Testis (tissue), 3 donors: ENCODE results near the gene PHF24. TPM values are rescaled to one million over a fixed set of nuclear protein-coding genes. Genes with fewer than 3 reads are reported as not detected.

Source experiments
- DNase-seq: peaks from one replicate; pipeline ENCODE4 v3.0.0-alpha.2; 2019
- H3K27ac ChIP-seq, 2 donors: fragments of 200-600 bp; sonication (generic); one replicate each; pipeline ENCODE4 v1.5.1; 2019
- H3K27me3 ChIP-seq: fragments of 200-600 bp; sonication (generic); one replicate; pipeline ENCODE4 v1.5.1; 2019
- H3K36me3 ChIP-seq: fragments of 200-600 bp; sonication (generic); one replicate; pipeline ENCODE4 v1.5.1; 2017; ENCODE audit warnings: low read depth; ENCODE audit errors: missing control alignments
- H3K4me1 ChIP-seq: fragments of 200-600 bp; sonication (generic); one replicate; pipeline ENCODE4 v1.5.1; 2019
- H3K4me3 ChIP-seq, 2 donors: fragments of 200-600 bp; sonication (generic); one replicate each; pipeline ENCODE4 v1.5.1; 2017 to 2019
- H3K9me3 ChIP-seq: fragments of 200-600 bp; sonication (generic); one replicate; pipeline ENCODE4 v1.5.1; 2017
- POLR2A ChIP-seq: fragments of 450-650 bp; IDR thresholded peaks from one replicate; pipeline ENCODE4 v1.6.1; 2017; ENCODE audit warnings: antibody characterized with exemption, mild to moderate bottlenecking, moderate library complexity
- WGBS, 2 donors: methylation state at CpG; one replicate each; pipeline ENCODE4 v1.1.5; 2018; 5-methylcytosine and 5-hydroxymethylcytosine counted together
- intact Hi-C: fragments of 100-400 bp; cut with DNase I; formaldehyde crosslinking; loops from one replicate; pipeline ENCODE4 v1.15.1; 2023; ENCODE audit warnings: low total_unique reads
- polyA plus RNA-seq: library from polyadenylated mRNA; stranded (reverse); fragments of 350-450 nt; fragmentation: Illumina TruSeq; extraction: RNeasy Lipid Tissue Mini Kit (QIAGEN cat#74804); gene quantifications from one replicate; pipeline ENCODE4 v1.2.3, GENCODE V29; 2014; ENCODE audit warnings: low read depth, low replicate concordance; ENCODE audit not compliant: insufficient read depth
- total RNA-seq, 2 donors: library from RNA; depleted of rRNA; stranded (reverse); fragments of >200 nt; gene quantifications; one replicate each; pipeline ENCODE4 v1.2.3, GENCODE V29; 2016
- TF ChIP-seq, protein P1 (sequence below), 3 experiments: fragments of 450-650 bp in 2 of 3; fragments of 200-600 bp in 1 of 3; sonication (generic) in 1 of 3; IDR thresholded peaks; one replicate each; pipeline ENCODE4 v1.5.1; 2016 to 2019; ENCODE audit warnings: antibody characterized with exemption in 3 of 3, mild to moderate bottlenecking in 2 of 3, moderate library complexity in 1 of 3

The PHF24 gene
- total and polyA plus RNA-seq, 3 donors from 2014 or later = 44.8 to 132 (median 93.3) TPM

DNA sequence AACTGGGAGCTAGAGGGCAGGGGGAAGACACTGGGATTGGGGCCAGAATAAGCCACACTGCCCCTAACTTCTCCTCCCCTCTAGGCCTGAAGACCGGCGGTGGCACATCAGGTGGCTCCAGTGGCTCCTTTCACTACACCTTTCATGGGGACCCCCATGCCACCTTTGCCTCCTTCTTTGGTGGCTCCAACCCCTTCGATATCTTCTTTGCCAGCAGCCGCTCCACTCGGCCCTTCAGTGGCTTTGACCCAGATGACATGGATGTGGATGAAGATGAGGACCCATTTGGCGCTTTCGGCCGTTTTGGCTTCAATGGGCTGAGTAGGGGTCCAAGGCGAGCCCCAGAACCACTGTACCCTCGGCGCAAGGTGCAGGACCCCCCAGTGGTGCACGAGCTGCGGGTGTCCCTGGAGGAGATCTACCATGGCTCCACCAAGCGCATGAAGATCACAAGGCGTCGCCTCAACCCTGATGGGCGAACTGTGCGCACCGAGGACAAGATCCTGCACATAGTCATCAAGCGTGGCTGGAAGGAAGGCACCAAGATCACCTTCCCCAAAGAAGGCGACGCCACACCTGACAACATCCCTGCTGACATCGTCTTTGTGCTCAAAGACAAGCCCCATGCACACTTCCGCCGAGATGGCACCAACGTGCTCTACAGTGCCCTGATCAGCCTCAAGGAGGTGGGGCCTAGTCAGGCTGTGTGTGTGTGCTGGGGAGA, 38.3 kb downstream of the PHF24 start:
- DNase-seq = no peak
- TF ChIP-seq POLR2A = no peak
- TF ChIP-seq, protein P1, sequence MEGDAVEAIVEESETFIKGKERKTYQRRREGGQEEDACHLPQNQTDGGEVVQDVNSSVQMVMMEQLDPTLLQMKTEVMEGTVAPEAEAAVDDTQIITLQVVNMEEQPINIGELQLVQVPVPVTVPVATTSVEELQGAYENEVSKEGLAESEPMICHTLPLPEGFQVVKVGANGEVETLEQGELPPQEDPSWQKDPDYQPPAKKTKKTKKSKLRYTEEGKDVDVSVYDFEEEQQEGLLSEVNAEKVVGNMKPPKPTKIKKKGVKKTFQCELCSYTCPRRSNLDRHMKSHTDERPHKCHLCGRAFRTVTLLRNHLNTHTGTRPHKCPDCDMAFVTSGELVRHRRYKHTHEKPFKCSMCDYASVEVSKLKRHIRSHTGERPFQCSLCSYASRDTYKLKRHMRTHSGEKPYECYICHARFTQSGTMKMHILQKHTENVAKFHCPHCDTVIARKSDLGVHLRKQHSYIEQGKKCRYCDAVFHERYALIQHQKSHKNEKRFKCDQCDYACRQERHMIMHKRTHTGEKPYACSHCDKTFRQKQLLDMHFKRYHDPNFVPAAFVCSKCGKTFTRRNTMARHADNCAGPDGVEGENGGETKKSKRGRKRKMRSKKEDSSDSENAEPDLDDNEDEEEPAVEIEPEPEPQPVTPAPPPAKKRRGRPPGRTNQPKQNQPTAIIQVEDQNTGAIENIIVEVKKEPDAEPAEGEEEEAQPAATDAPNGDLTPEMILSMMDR (IDR thresholded peaks at IDR 0.05) = no peak
- peaks cover 39% of the 10 kb centered on the region for H3K4me1 ChIP-seq
- no peaks in the 10 kb centered on the region for H3K27me3 ChIP-seq
- no peaks in the 10 kb centered on the region for H3K36me3 ChIP-seq
- intact Hi-C loops = loop anchor here (10.0 kb wide), 1 partner anchor 108 kb away; the partner anchor contains the start of gene STOML2
- H3K4me3 ChIP-seq = no peak overlapping the region
- no peaks in the 10 kb centered on the region for H3K9me3 ChIP-seq
- 91 to 97% methylated on average over 20 to 26 of the region's 26 CpGs for WGBS, 2 donors
- no peak overlapping the region for H3K27ac ChIP-seq

DNA sequence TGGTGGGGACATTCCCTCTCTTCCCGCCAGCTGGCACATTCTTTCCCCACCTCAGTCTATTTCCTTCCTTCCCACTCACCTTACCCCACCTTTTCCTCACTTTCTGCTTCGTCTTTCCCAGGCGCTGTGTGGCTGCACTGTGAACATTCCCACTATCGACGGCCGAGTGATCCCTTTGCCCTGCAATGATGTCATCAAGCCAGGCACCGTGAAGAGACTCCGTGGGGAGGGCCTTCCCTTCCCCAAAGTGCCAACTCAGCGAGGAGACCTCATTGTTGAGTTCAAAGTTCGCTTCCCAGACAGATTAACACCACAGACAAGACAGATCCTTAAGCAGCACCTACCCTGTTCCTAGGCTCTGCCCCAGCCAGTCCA, 38.8 kb downstream of the PHF24 start:
- TF ChIP-seq, protein P1 (IDR thresholded peaks at IDR 0.05) = no peak
- TF ChIP-seq POLR2A = no peak
- intact Hi-C loops = loop anchor here (10.0 kb wide), 1 partner anchor 108 kb away; the partner anchor contains the start of gene STOML2
- Histone ChIP-seq H3K4me3 (no peak overlapping the region), H3K36me3 (no peaks in the 10 kb centered on the region), H3K9me3 (no peaks in the 10 kb centered on the region), H3K27me3 (no peaks in the 10 kb centered on the region), H3K4me1 (peaks cover 36% of the 10 kb centered on the region), H3K27ac (no peak overlapping the region)
- WGBS, 2 donors = 84% methylated on average over 10 of the region's 10 CpGs
- DNase-seq = no peak

DNA sequence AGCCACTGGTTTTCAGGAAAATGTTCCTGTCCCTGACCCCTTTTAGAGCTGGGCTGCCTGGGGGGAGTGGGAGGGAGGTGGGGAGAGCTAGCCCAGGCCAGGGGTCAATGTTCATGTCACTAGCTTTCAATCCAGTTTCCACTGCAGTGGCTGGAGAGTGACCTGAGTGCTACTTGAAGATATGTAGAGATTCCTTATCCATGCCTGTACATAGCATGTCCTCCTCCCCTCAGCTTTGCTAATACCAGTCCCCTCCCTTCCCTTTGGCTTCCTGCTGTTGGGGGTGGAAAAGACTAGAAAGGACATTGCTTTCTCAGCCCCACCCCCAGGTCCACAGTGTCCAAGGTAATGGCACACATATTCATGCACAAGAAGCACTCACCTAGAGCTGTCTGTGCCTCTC, 39.3 kb downstream of the PHF24 start:
- no peak overlapping the region for H3K4me3 ChIP-seq
- intact Hi-C loops = loop anchor here (10.0 kb wide), 1 partner anchor 107 kb away; the partner anchor contains the start of gene STOML2
- H3K36me3 ChIP-seq = no peaks in the 10 kb centered on the region
- H3K4me1 ChIP-seq = peaks cover 31% of the 10 kb centered on the region
- TF ChIP-seq, protein P1 (IDR thresholded peaks at IDR 0.05) = no peak
- TF ChIP-seq POLR2A = no peak
- DNase-seq = no peak
- no peak overlapping the region for H3K27ac ChIP-seq
- no peaks in the 10 kb centered on the region for H3K27me3 ChIP-seq
- no peaks in the 10 kb centered on the region for H3K9me3 ChIP-seq

DNA sequence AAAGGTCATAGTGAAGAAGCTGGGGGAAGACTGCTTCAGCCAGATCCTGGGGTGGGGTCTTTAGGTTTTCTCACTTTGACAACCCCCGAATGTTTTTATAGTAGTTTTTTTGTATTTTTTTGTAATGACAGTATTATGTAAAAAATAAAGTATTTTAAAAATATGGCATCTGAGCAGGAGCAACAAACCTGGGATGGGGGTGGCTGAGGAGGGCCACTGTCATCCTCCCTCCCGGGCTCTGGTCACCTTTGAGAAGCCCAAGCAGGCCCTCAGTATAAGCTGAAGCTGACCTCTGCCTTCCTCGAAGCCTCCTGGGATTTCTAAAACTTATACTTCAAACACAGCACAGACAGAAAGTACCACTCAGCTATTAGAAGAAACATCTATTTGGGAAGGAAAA, 40.2 kb downstream of the PHF24 start:
- no peak for DNase-seq
- Histone ChIP-seq H3K4me3 (no peak overlapping the region), H3K27me3 (no peaks in the 10 kb centered on the region), H3K36me3 (no peaks in the 10 kb centered on the region), H3K4me1 (peaks cover 22% of the 10 kb centered on the region), H3K9me3 (no peaks in the 10 kb centered on the region), H3K27ac (no peak overlapping the region)
- 83% methylated on average over 3 of the region's 3 CpGs for WGBS, 2 donors
- intact Hi-C loops = loop anchor here (10.0 kb wide), 1 partner anchor 107 kb away; the partner anchor contains the start of gene STOML2
- TF ChIP-seq, protein P1 (IDR thresholded peaks at IDR 0.05) = no peak
- TF ChIP-seq POLR2A = no peak

DNA sequence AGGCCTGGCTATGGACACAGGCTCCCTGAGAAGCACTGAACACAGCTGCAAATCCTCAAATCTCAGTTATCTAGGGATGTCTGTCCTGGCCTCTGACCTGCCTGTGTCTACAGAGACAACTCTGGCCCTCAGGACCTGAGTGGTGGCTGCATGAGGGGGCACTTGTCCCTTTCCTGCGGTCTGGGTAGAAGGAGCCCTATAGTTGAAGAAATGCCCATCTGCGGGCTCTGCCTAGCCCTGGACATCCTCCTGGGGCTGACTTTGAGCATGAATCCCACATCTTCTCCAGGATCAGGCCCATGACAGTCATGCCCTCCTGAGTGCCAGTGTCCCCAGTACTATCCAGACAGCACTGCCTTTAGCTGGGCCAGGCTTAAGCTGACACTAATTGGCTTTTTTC, 41.5 kb downstream of the PHF24 start:
- no peak overlapping the region for H3K27ac ChIP-seq
- H3K9me3 ChIP-seq = no peaks in the 10 kb centered on the region
- H3K4me1 ChIP-seq = peaks cover 9% of the 10 kb centered on the region
- WGBS, 2 donors = 80 to 100% methylated on average over 1 to 2 of the region's 2 CpGs
- H3K27me3 ChIP-seq = no peaks in the 10 kb centered on the region
- no peaks in the 10 kb centered on the region for H3K36me3 ChIP-seq
- H3K4me3 ChIP-seq = no peak overlapping the region
- no peak for DNase-seq
- intact Hi-C loops = loop anchor here (10.0 kb wide), 1 partner anchor 105 kb away; the partner anchor contains the start of gene STOML2
- no peak for TF ChIP-seq POLR2A
- TF ChIP-seq, protein P1 (IDR thresholded peaks at IDR 0.05) = no peak
